ENCODE results near the gene ARFGAP1. TPM values are rescaled to one million over a fixed set of nuclear protein-coding genes. Genes with fewer than 3 reads are reported as not detected.

The ARFGAP1 gene
- total and polyA plus RNA-seq, 2 of the 8 experiments (the other 6 are each of a cell fraction or from before 2014, with no cell fraction given) = 93.7 to 100 TPM

DNA sequence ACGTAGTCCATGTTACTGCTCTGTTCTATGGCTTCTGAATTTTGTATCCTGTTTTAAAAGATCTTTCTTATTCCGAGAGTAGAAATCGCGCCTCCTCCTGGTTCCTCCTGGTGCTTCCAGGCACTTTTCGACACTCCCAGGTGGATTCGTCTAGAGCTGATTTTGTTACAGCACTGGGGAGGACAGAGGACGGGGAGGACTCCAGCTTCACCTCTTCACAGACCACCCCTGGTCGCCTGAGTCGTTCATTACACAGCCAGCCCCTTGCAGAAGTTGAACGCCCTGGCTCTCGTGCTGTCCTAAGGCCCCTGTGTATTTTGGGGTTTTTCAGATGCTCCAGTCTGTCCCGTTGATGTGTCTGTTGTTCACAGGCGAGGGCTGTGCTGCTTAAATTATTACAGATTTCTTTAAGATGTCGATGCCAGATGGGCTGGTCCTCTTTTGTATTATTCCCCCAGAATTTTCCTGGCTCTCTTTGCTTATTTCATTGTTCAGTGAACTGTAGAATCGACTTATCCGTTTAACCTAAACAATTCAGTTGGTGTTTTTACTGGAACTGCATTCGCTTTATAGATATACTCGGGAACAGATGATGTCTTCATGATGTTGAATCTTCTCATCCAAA lies 50.9 kb downstream of the ARFGAP1 start:
- no peaks in the 10 kb centered on the region for H4K20me1 ChIP-seq (replicated peaks in 1 of 2; ENCODE audit: control insufficient read depth in 1 of 2, insufficient read depth in 2 of 2, low read length in 2 of 2)
- H2BK12ac ChIP-seq (ENCODE audit: low read depth, low read length) = no peak overlapping the region
- no peaks in the 10 kb centered on the region for H3K79me1 ChIP-seq (ENCODE audit: low read depth, low read length)
- no peak overlapping the region for H2AK5ac ChIP-seq (ENCODE audit: low read depth, low read length)
- no peaks in the 10 kb centered on the region for H3K23me2 ChIP-seq (ENCODE audit: low read depth, low read length)
- H3K56ac ChIP-seq (replicated peaks; ENCODE audit: insufficient read length, low read depth, low read length) = no peak overlapping the region
- FAIRE-seq (no peak), DNase-seq (ENCODE audit: low read depth in 1 of 2, low spot score in 2 of 2) (no peak)
- TF ChIP-seq YY1 (IDR thresholded peaks at IDR 0.05; ENCODE audit: low read depth, low read length) (no peak), RAD21 (IDR thresholded peaks at IDR 0.05 in 1 of 2, conservative IDR thresholded peaks at IDR 0.05 in 1 of 2; ENCODE audit: low read depth in 2 of 2, low read length in 2 of 2) (peak in 1 of 2 experiments; percentile 14; a peak in 1 of 4 replicates)
- TF ChIP-seq, protein P1, sequence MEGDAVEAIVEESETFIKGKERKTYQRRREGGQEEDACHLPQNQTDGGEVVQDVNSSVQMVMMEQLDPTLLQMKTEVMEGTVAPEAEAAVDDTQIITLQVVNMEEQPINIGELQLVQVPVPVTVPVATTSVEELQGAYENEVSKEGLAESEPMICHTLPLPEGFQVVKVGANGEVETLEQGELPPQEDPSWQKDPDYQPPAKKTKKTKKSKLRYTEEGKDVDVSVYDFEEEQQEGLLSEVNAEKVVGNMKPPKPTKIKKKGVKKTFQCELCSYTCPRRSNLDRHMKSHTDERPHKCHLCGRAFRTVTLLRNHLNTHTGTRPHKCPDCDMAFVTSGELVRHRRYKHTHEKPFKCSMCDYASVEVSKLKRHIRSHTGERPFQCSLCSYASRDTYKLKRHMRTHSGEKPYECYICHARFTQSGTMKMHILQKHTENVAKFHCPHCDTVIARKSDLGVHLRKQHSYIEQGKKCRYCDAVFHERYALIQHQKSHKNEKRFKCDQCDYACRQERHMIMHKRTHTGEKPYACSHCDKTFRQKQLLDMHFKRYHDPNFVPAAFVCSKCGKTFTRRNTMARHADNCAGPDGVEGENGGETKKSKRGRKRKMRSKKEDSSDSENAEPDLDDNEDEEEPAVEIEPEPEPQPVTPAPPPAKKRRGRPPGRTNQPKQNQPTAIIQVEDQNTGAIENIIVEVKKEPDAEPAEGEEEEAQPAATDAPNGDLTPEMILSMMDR (IDR thresholded peaks at IDR 0.05; ENCODE audit: control extremely low read depth in 1 of 3, insufficient read depth in 1 of 3, low read depth in 1 of 3, low read length in 3 of 3) = peak; percentile 23 to 45 (median 35); a peak in 3 of 4 replicates
- H3K9ac ChIP-seq (replicated peaks in 1 of 4; ENCODE audit: extremely low read depth in 1 of 4, low read depth in 3 of 4, low read length in 3 of 4) = no peak overlapping the region; a peak in 1 of 7 replicates
- no peak overlapping the region for H2BK120ac ChIP-seq (replicated peaks; ENCODE audit: low read depth, low read length)
- H3K18ac ChIP-seq (ENCODE audit: extremely low read depth, low read length) = no peak overlapping the region
- H3K14ac ChIP-seq (ENCODE audit: insufficient read length) = no peak overlapping the region
- no peaks in the 10 kb centered on the region for H3K27me3 ChIP-seq (replicated peaks in 1 of 4; ENCODE audit: control insufficient read depth in 3 of 4, extremely low read depth in 1 of 4, insufficient read depth in 3 of 4, low read length in 3 of 4)
- no peak overlapping the region for H2BK5ac ChIP-seq (ENCODE audit: low read depth, low read length)
- ChIA-PET CTCF (ENCODE audit: partially characterized antibody) (interaction anchor here (0.6 to 1.0 kb wide), 5 partner anchors 11 to 57 kb away, joined by 3 to 5 read pairs (median 4); no protein-coding TSS in a partner anchor), POLR2A (ENCODE audit: partially characterized antibody) (no interaction called here)
- H3K27ac ChIP-seq (ENCODE audit: low read depth, low read length) = no peak overlapping the region
- no peak overlapping the region for H2AFZ ChIP-seq (ENCODE audit: low read length)
- no peak overlapping the region for H3K4me3 ChIP-seq (ENCODE audit: extremely low read depth in 1 of 4, insufficient read depth in 2 of 4, low read depth in 3 of 4, low read length in 4 of 4)
- peaks cover 0 to 5% of the 10 kb centered on the region in 2 experiments; a peak in 1 of 4 replicates for H3K9me3 ChIP-seq (ENCODE audit: insufficient read depth in 2 of 2, low read depth in 1 of 2, low read length in 1 of 2)
- H2BK15ac ChIP-seq (ENCODE audit: low read length) = no peak overlapping the region
- no peak overlapping the region for H3K4me2 ChIP-seq (ENCODE audit: insufficient read depth in 1 of 2, low read depth in 2 of 2, low read length in 2 of 2)
- H3K36me3 ChIP-seq (ENCODE audit: control insufficient read depth in 2 of 4, insufficient read depth in 4 of 4, low read length in 3 of 4) = no peaks in the 10 kb centered on the region
- no peak overlapping the region for H3K23ac ChIP-seq (ENCODE audit: insufficient read length)
- no peak overlapping the region for H4K5ac ChIP-seq (ENCODE audit: insufficient read length, low read depth, low read length)
- H3K79me2 ChIP-seq (ENCODE audit: control insufficient read depth in 1 of 2, insufficient read depth in 2 of 2, low read length in 2 of 2) = no peaks in the 10 kb centered on the region
- H2BK20ac ChIP-seq (ENCODE audit: low read length) = no peak overlapping the region
- no peak overlapping the region for H4K91ac ChIP-seq (replicated peaks; ENCODE audit: insufficient read length, low read length)
- H3K4ac ChIP-seq (replicated peaks; ENCODE audit: insufficient read length, low read depth, low read length) = no peak overlapping the region
- WGBS, 2 experiments (ENCODE audit: extremely low coverage in 1 of 2, insufficient coverage in 1 of 2, insufficient read length in 1 of 2, insufficient replicate concordance in 2 of 2, low coverage in 1 of 2, low lambda C conversion rate in 2 of 2, missing lambda C conversion rate in 1 of 2) = 75% methylated on average over 18 of the region's 18 CpGs; no CpG with 5 or more reads in 1 of the 2 experiments
- H3K4me1 ChIP-seq (replicated peaks in 1 of 4; ENCODE audit: control insufficient read depth in 3 of 4, insufficient read depth in 4 of 4, low read length in 3 of 4) = no peaks in the 10 kb centered on the region; a peak in 1 of 7 replicates
- H4K8ac ChIP-seq (ENCODE audit: extremely low read depth, insufficient read depth, low read length) = no peak overlapping the region
